Testis (tissue), 3 donors: ENCODE results near the gene PDE10A. TPM values are rescaled to one million over a fixed set of nuclear protein-coding genes. Genes with fewer than 3 reads are reported as not detected.
A peak's percentile ranks its signal among the peaks of the same experiment; 100 is the strongest.

ENCODE experiments used
- DNase-seq: peaks from one replicate; pipeline ENCODE4 v3.0.0-alpha.2; 2019
- H3K27ac ChIP-seq, 2 donors: fragments of 200-600 bp; sonication (generic); one replicate each; pipeline ENCODE4 v1.5.1; 2019
- H3K27me3 ChIP-seq: fragments of 200-600 bp; sonication (generic); one replicate; pipeline ENCODE4 v1.5.1; 2019
- H3K36me3 ChIP-seq: fragments of 200-600 bp; sonication (generic); one replicate; pipeline ENCODE4 v1.5.1; 2017; ENCODE audit warnings: low read depth; ENCODE audit errors: missing control alignments
- H3K4me1 ChIP-seq: fragments of 200-600 bp; sonication (generic); one replicate; pipeline ENCODE4 v1.5.1; 2019
- H3K4me3 ChIP-seq, 2 donors: fragments of 200-600 bp; sonication (generic); one replicate each; pipeline ENCODE4 v1.5.1; 2017 to 2019
- H3K9me3 ChIP-seq: fragments of 200-600 bp; sonication (generic); one replicate; pipeline ENCODE4 v1.5.1; 2017
- CTCF ChIP-seq, 3 experiments: fragments of 450-650 bp in 2 of 3; fragments of 200-600 bp in 1 of 3; sonication (generic) in 1 of 3; IDR thresholded peaks; one replicate each; pipeline ENCODE4 v1.5.1; 2016 to 2019; ENCODE audit warnings: antibody characterized with exemption in 3 of 3, mild to moderate bottlenecking in 2 of 3, moderate library complexity in 1 of 3
- POLR2A ChIP-seq: fragments of 450-650 bp; IDR thresholded peaks from one replicate; pipeline ENCODE4 v1.6.1; 2017; ENCODE audit warnings: antibody characterized with exemption, mild to moderate bottlenecking, moderate library complexity
- WGBS, 2 donors: methylation state at CpG; one replicate each; pipeline ENCODE4 v1.1.5; 2018; 5-methylcytosine and 5-hydroxymethylcytosine counted together
- intact Hi-C: fragments of 100-400 bp; cut with DNase I; formaldehyde crosslinking; loops from one replicate; pipeline ENCODE4 v1.15.1; 2023; ENCODE audit warnings: low total_unique reads
- polyA plus RNA-seq: library from polyadenylated mRNA; stranded (reverse); fragments of 350-450 nt; fragmentation: Illumina TruSeq; extraction: RNeasy Lipid Tissue Mini Kit (QIAGEN cat#74804); gene quantifications from one replicate; pipeline ENCODE4 v1.2.3, GENCODE V29; 2014; ENCODE audit warnings: low read depth, low replicate concordance; ENCODE audit not compliant: insufficient read depth
- total RNA-seq, 2 donors: library from RNA; depleted of rRNA; stranded (reverse); fragments of >200 nt; gene quantifications; one replicate each; pipeline ENCODE4 v1.2.3, GENCODE V29; 2016

Gene PDE10A
- total and polyA plus RNA-seq, 3 donors from 2014 or later: 15.5 to 22.0 (median 18.0) TPM

- intact Hi-C loops: no loop called here
- Histone ChIP-seq H3K4me1 (no peaks in the 10 kb centered on the region), H3K4me3 (no peak overlapping the region), H3K9me3 (no peaks in the 10 kb centered on the region), H3K36me3 (no peaks in the 10 kb centered on the region), H3K27ac (no peak overlapping the region), H3K27me3 (no peaks in the 10 kb centered on the region)
- 33 to 35% methylated on average over 9 of the region's 9 CpGs for WGBS, 2 donors
- peak; percentile 27 for DNase-seq
- TF ChIP-seq POLR2A: no peak
- no peak for TF ChIP-seq CTCF (IDR thresholded peaks at IDR 0.05)
Measured at GRCh38 chr6:165704045-165704748, 41.2 kb upstream of the PDE10A start.

- H3K4me3 ChIP-seq: no peak overlapping the region
- DNase-seq: no peak
- intact Hi-C loops: no loop called here
- H3K4me1 ChIP-seq: no peaks in the 10 kb centered on the region
- no peak for TF ChIP-seq POLR2A
- no peak for TF ChIP-seq CTCF (IDR thresholded peaks at IDR 0.05)
- no peaks in the 10 kb centered on the region for H3K27me3 ChIP-seq
- 76 to 77% methylated on average over 10 of the region's 10 CpGs for WGBS, 2 donors
- no peaks in the 10 kb centered on the region for H3K36me3 ChIP-seq
- no peaks in the 10 kb centered on the region for H3K9me3 ChIP-seq
- no peak overlapping the region for H3K27ac ChIP-seq
Measured at GRCh38 chr6:165702669-165703068, 39.6 kb upstream of the PDE10A start.

GRCh38 chr6:165701564-165702354, 38.7 kb upstream of the PDE10A start:
- intact Hi-C loops: no loop called here
- no peak overlapping the region for H3K27ac ChIP-seq
- TF ChIP-seq POLR2A (no peak), CTCF (IDR thresholded peaks at IDR 0.05) (no peak)
- H3K4me1 ChIP-seq: no peaks in the 10 kb centered on the region
- H3K9me3 ChIP-seq: no peaks in the 10 kb centered on the region
- no peaks in the 10 kb centered on the region for H3K36me3 ChIP-seq
- no peak overlapping the region for H3K4me3 ChIP-seq
- WGBS, 2 donors: 91 to 95% methylated on average over 11 of the region's 11 CpGs
- no peaks in the 10 kb centered on the region for H3K27me3 ChIP-seq
- DNase-seq: no peak

GRCh38 chr6:165701005-165701404, 38.0 kb upstream of the PDE10A start:
- intact Hi-C loops: no loop called here
- TF ChIP-seq CTCF (IDR thresholded peaks at IDR 0.05) (no peak), POLR2A (no peak)
- DNase-seq: no peak
- Histone ChIP-seq H3K36me3 (no peaks in the 10 kb centered on the region), H3K27me3 (no peaks in the 10 kb centered on the region), H3K27ac (no peak overlapping the region), H3K4me3 (no peak overlapping the region), H3K9me3 (no peaks in the 10 kb centered on the region), H3K4me1 (no peaks in the 10 kb centered on the region)
- WGBS, 2 donors: 63 to 69% methylated on average over 4 of the region's 4 CpGs
